Activated CD8-positive, alpha-beta T cell treated with anti-CD3 and anti-CD28 coated beads for 36 hours (primary cell): Measurements from ENCODE around the gene RNF13. TPM values are rescaled to one million over a fixed set of nuclear protein-coding genes. Genes with fewer than 3 reads are reported as not detected.

ENCODE experiments used
- ATAC-seq: fragments of 200-7000 bp; cut with Tn5 transposase; one replicate; pipeline ENCODE4 v1.10.0; 2021; ENCODE audit warnings: mild to moderate bottlenecking, moderate library complexity
- CTCF ChIA-PET: fragments of 350-600 bp; sonication (Branson Sonifier 250); formaldehyde crosslinking; loops from one replicate; lab custom pipeline; 2021; ENCODE audit warnings: antibody characterized with exemption; lab: Charles Lee
- POLR2A ChIA-PET: fragments of 350-600 bp; sonication (Branson Sonifier 250); formaldehyde crosslinking; loops from one replicate; lab custom pipeline; 2021; ENCODE audit warnings: antibody characterized with exemption; lab: Charles Lee
- DNase-seq: peaks from one replicate; pipeline ENCODE4 v3.0.0-alpha.2; 2020
- H3K27ac Mint-ChIP-seq: one replicate; pipeline ENCODE4 v1.8.0; 2021; ENCODE audit warnings: mild to moderate bottlenecking, mixed read lengths
- H3K27me3 Mint-ChIP-seq: one replicate; pipeline ENCODE4 v1.8.0; 2021; ENCODE audit warnings: mixed read lengths
- H3K36me3 Mint-ChIP-seq: one replicate; pipeline ENCODE4 v1.8.0; 2021; ENCODE audit warnings: low read depth, mixed read lengths
- H3K4me1 Mint-ChIP-seq: one replicate; pipeline ENCODE4 v1.8.0; 2021; ENCODE audit warnings: low read depth, mixed read lengths
- H3K4me3 Mint-ChIP-seq: one replicate; pipeline ENCODE4 v1.8.0; 2021; ENCODE audit warnings: mild to moderate bottlenecking, moderate library complexity, mixed read lengths
- H3K9me3 Mint-ChIP-seq: one replicate; pipeline ENCODE4 v1.8.0; 2021; ENCODE audit warnings: mixed read lengths
- CTCF ChIP-seq: fragments of 200-600 bp; IDR thresholded peaks from one replicate; pipeline ENCODE4 v1.8.0; 2022; ENCODE audit warnings: antibody characterized with exemption, mild to moderate bottlenecking
- intact Hi-C: fragments of 100-400 bp; cut with micrococcal nuclease; formaldehyde crosslinking; loops from one replicate; pipeline ENCODE4 v1.10.0; 2022
- total RNA-seq, 2 experiments: library from RNA; stranded (reverse); gene quantifications; one replicate each; pipeline ENCODE4 v1.2.3, GENCODE V29; 2021

The RNF13 gene
- total RNA-seq, 2 experiments from 2014 or later = 25.7 to 26.3 TPM

DNA sequence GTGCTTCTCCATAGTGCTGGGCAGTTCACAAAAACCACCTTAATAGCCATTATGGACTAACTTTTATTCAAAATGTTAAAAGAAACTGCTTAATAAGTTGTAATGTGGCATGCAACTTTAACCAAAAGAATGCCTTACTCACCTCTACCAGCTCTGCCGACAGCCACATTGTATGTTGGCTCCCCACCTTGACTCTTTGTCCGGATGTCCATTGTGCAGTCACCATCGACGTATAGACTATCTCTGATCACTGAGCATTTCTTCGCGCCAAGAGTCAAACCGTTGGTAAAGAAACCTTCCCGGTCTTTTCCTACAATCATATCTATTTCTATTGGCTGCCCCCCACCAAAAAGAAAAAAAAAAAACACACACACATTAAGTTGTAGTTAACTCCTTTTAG lies 155.2 kb downstream of the RNF13 start:
- no peak overlapping the region for H3K4me3 Mint-ChIP-seq
- ATAC-seq = no peak
- intact Hi-C loops = loop anchor here (5.0 to 10.0 kb wide), 2 partner anchors 214 to 527 kb away; no protein-coding TSS in a partner anchor
- H3K36me3 Mint-ChIP-seq = no peaks in the 10 kb centered on the region
- H3K27me3 Mint-ChIP-seq = peaks cover 12% of the 10 kb centered on the region
- DNase-seq = no peak
- ChIA-PET CTCF (interaction anchor here (1.1 to 4.8 kb wide), 5 partner anchors 10 to 263 kb away, joined by 4 to 56 read pairs (median 5); no protein-coding TSS in a partner anchor), POLR2A (interaction anchor here (1.4 kb wide), 1 partner anchor 216 kb away, joined by 3 read pairs; no protein-coding TSS in a partner anchor)
- no peak for TF ChIP-seq CTCF
- H3K4me1 Mint-ChIP-seq = peaks cover 16% of the 10 kb centered on the region
- no peak overlapping the region for H3K27ac Mint-ChIP-seq
- H3K9me3 Mint-ChIP-seq = no peaks in the 10 kb centered on the region

- Mint-ChIP-seq H3K4me1 (peaks cover 16% of the 10 kb centered on the region), H3K27me3 (peaks cover 16% of the 10 kb centered on the region), H3K4me3 (peak overlapping the region; percentile 79), H3K9me3 (no peaks in the 10 kb centered on the region), H3K36me3 (no peaks in the 10 kb centered on the region), H3K27ac (peak overlapping the region; percentile 59)
- ChIA-PET POLR2A (interaction anchor here (0.8 kb wide), 1 partner anchor 214 kb away, joined by 3 read pairs; no protein-coding TSS in a partner anchor), CTCF (interaction anchor here (0.7 to 4.8 kb wide), 5 partner anchors 209 to 251 kb away, joined by 3 to 56 read pairs (median 3); no protein-coding TSS in a partner anchor)
- no peak for TF ChIP-seq CTCF
- no peak for DNase-seq
- no peak for ATAC-seq
- intact Hi-C loops = loop anchor here (5.0 to 10.0 kb wide), 2 partner anchors 213 to 525 kb away; no protein-coding TSS in a partner anchor
Observed at GRCh38 chr3:149969110-149969939, 156.3 kb downstream of the RNF13 start.

GRCh38 chr3:149969940-149970715 lies 157.1 kb downstream of the RNF13 start:
- peak overlapping the region; percentile 59 for H3K27ac Mint-ChIP-seq
- ChIA-PET CTCF (interaction anchor here (0.7 to 4.8 kb wide), 5 partner anchors 208 to 250 kb away, joined by 3 to 56 read pairs (median 3); no protein-coding TSS in a partner anchor), POLR2A (interaction anchor here (0.8 to 0.9 kb wide), 2 partner anchors 20 to 214 kb away, joined by 3 read pairs; no protein-coding TSS in a partner anchor)
- intact Hi-C loops = loop anchor here (5.0 to 10.0 kb wide), 2 partner anchors 212 to 525 kb away; no protein-coding TSS in a partner anchor
- H3K9me3 Mint-ChIP-seq = no peaks in the 10 kb centered on the region
- ATAC-seq (peak; percentile 74), DNase-seq (peak; percentile 89)
- peak overlapping the region; percentile 84 for H3K4me3 Mint-ChIP-seq
- peaks cover 18% of the 10 kb centered on the region for H3K27me3 Mint-ChIP-seq
- H3K36me3 Mint-ChIP-seq = no peaks in the 10 kb centered on the region
- H3K4me1 Mint-ChIP-seq = peaks cover 16% of the 10 kb centered on the region
- no peak for TF ChIP-seq CTCF

- intact Hi-C loops = no loop called here
- Mint-ChIP-seq H3K36me3 (no peaks in the 10 kb centered on the region), H3K4me1 (peaks cover 16% of the 10 kb centered on the region), H3K27me3 (peaks cover 23% of the 10 kb centered on the region), H3K27ac (peak within 1 kb of the TSS; percentile 67), H3K4me3 (peak within 1 kb of the TSS; percentile 84), H3K9me3 (no peaks in the 10 kb centered on the region)
- ChIA-PET POLR2A (interaction anchor here (0.6 to 0.9 kb wide), 2 partner anchors 20 to 462 kb away, joined by 3 read pairs; no protein-coding TSS in a partner anchor), CTCF (interaction anchor here (0.9 kb wide), 2 partner anchors 10 to 249 kb away, joined by 3 to 5 read pairs; no protein-coding TSS in a partner anchor)
- DNase-seq = peak; percentile 52
- peak; percentile 67 for ATAC-seq
- TF ChIP-seq CTCF = no peak
Observed at GRCh38 chr3:149970716-149971402, 157.8 kb downstream of the RNF13 start, which contains the start of gene PFN2. TSS of gene PFN2 (minus strand) at chr3:149970895. CDS start at chr3:149970856, 39 bp downstream.
